ENCODE measurements around the gene MAP4. TPM values are rescaled to one million over a fixed set of nuclear protein-coding genes. Genes with fewer than 3 reads are reported as not detected.
A peak's percentile ranks its signal among the peaks of the same experiment; 100 is the strongest.
"Not testable (repeated sequence)": the region's sequence is repeated elsewhere in the genome, so short reads cannot be mapped to it uniquely, and the experiment has no call there.

Gene MAP4
- total and polyA plus RNA-seq, 3 experiments from 2014 or later: 55.7 to 117 (median 114) TPM

DNA sequence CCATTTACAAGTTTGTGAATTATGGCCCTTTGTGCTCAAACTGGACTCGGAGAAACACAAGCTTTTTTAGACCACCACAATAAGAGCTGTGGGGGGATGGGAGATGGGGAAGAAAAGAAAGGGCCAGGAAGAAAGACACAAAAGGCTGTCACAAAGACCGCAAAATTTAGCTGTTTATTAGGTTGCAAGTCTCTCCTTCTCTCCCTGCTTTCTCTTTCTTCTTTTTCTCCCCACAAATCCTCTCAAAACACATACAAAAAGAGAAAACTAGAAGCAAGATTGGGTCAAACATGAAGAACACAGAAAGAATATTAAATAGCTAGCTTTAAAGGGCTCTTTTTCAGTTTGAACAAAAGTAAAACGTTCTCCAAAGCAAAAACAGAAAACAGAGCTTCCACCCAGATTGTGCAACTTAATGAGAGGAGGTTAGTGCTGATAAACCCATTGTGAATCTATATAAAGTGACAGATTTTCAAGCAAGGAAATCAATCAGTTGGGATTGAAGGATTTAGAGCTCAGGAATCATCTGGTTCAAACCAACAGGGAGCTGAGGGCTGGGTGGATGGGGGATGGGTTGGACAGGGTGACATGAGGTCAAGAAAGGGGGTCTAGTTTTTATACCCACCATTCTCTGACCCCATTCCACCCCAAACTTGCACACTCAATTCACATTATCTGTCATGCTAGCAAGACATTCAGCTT, 125.9 kb downstream of the MAP4 start:
- H3K9me3 ChIP-seq (ENCODE audit: low read length): no peaks in the 10 kb centered on the region
- no peak overlapping the region for H3K4me3 ChIP-seq (ENCODE audit: low read length)
- POLR2A ChIA-PET: no interaction called here
- H3K27me3 ChIP-seq (ENCODE audit: insufficient read depth, low read length, poor library complexity, severe bottlenecking): no peaks in the 10 kb centered on the region
- peak overlapping the region in 2 of 8 donors; percentile 42 to 68 for H3K27ac Mint-ChIP-seq
- H3K36me3 ChIP-seq (ENCODE audit: insufficient read depth, low read length): peaks cover 6% of the 10 kb centered on the region
- no peak overlapping the region for H3K27ac ChIP-seq (ENCODE audit: low read depth, low read length)
- H3K36me3 Mint-ChIP-seq: peaks cover 8 to 58% (median 15%) of the 10 kb centered on the region in 3 donors
- peaks cover 0 to 2% (median 0%) of the 10 kb centered on the region in 5 donors for H3K9me3 Mint-ChIP-seq
- no peak for DNase-seq
- H3K4me3 Mint-ChIP-seq: no peak overlapping the region
- H3K4me1 ChIP-seq (ENCODE audit: insufficient read depth, low read length): no peaks in the 10 kb centered on the region
- CTCF ChIA-PET: no interaction called here
- no peaks in the 10 kb centered on the region for H3K27me3 Mint-ChIP-seq
- H3K4me1 Mint-ChIP-seq: peaks cover 0 to 3% (median 2%) of the 10 kb centered on the region in 3 donors

DNA sequence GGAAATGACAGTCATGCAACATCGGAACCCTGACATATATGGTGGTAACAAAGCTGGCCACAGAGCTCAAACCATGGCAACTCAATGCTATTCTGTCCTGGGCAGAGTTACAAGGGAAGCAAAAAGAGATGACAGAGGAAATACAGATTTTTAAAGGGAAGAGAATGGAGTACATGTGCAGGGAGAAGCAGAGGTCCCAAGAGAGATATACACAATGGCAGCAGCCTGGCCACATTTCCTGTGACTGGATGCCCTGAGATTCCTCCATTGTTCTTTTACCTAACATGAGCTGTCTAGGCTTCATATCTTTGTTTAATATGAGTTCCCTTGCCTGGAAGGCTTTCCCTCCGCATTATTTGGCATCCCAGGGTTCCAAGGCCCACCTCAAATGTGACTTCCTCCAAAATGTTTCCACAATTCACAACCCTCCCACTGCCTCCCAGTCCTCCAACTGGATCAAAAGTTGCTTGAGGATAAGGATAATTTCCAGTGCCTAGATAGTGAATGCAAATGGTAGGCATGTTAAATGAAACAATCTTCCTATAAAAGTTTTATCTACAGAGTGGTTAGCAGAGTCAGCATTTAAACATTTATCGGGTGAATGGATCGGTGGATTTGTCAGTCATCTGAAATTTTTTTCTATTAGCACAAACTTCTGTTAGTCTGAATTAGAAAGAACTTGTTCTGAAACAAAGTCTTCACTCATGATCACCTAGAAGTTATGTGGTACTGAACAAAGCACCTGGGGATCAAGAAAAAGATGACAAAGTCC, 127.0 kb downstream of the MAP4 start:
- CTCF ChIA-PET: no interaction called here
- Mint-ChIP-seq H3K4me3 (no peak overlapping the region), H3K36me3 (peaks cover 16 to 60% (median 21%) of the 10 kb centered on the region in 3 donors), H3K9me3 (peaks cover 0 to 2% (median 0%) of the 10 kb centered on the region in 5 donors), H3K27ac (peak overlapping the region in 1 of 8 donors; percentile 11), H3K27me3 (no peaks in the 10 kb centered on the region), H3K4me1 (peaks cover 3 to 6% (median 5%) of the 10 kb centered on the region in 3 donors)
- POLR2A ChIA-PET: no interaction called here
- no peaks in the 10 kb centered on the region for H3K9me3 ChIP-seq (ENCODE audit: low read length)
- no peak overlapping the region for H3K4me3 ChIP-seq (ENCODE audit: low read length)
- H3K4me1 ChIP-seq (ENCODE audit: insufficient read depth, low read length): no peaks in the 10 kb centered on the region
- H3K27me3 ChIP-seq (ENCODE audit: insufficient read depth, low read length, poor library complexity, severe bottlenecking): no peaks in the 10 kb centered on the region
- H3K27ac ChIP-seq (ENCODE audit: low read depth, low read length): no peak overlapping the region
- peaks cover 6% of the 10 kb centered on the region for H3K36me3 ChIP-seq (ENCODE audit: insufficient read depth, low read length)
- no peak for DNase-seq

DNA sequence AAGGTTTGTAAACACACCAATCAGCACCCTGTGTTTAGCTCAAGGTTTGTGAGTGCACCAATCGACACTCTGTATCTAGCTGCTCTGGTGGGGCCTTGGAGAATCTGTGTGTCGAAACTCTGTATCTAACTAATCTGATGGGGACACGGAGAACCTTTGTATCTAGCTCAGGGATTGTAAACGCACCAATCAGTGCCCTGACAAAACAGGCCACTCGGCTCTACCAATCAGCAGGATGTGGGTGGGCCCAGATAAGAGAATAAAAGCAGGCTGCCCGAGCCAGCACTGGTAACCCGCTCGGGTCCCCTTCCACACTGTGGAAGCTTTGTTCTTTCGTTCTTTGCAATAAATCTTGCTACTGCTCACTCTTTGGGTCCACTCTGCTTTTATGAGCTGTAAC, 128.2 kb downstream of the MAP4 start:
- H3K27me3 Mint-ChIP-seq; H3K27me3 ChIP-seq (ENCODE audit: insufficient read depth, low read length, poor library complexity, severe bottlenecking); CTCF ChIA-PET; DNase-seq; H3K9me3 ChIP-seq (ENCODE audit: low read length); H3K9me3 Mint-ChIP-seq; H3K4me1 Mint-ChIP-seq; H3K36me3 ChIP-seq (ENCODE audit: insufficient read depth, low read length); H3K4me3 Mint-ChIP-seq; POLR2A ChIA-PET; H3K27ac Mint-ChIP-seq; H3K4me3 ChIP-seq (ENCODE audit: low read length); H3K4me1 ChIP-seq (ENCODE audit: insufficient read depth, low read length); H3K27ac ChIP-seq (ENCODE audit: low read depth, low read length): not testable (repeated sequence)
- H3K36me3 Mint-ChIP-seq: peaks cover 16 to 60% (median 23%) of the 10 kb centered on the region in 3 donors

- Histone ChIP-seq H3K27me3 (ENCODE audit: insufficient read depth, low read length, poor library complexity, severe bottlenecking) (no peaks in the 10 kb centered on the region), H3K36me3 (ENCODE audit: insufficient read depth, low read length) (no peaks in the 10 kb centered on the region), H3K27ac (ENCODE audit: low read depth, low read length) (no peak overlapping the region), H3K4me1 (ENCODE audit: insufficient read depth, low read length) (no peaks in the 10 kb centered on the region), H3K9me3 (ENCODE audit: low read length) (no peaks in the 10 kb centered on the region), H3K4me3 (ENCODE audit: low read length) (no peak overlapping the region)
- Mint-ChIP-seq H3K27ac (peak overlapping the region in 1 of 8 donors; percentile 21), H3K4me1 (peaks cover 3 to 5% (median 3%) of the 10 kb centered on the region in 3 donors), H3K27me3 (no peaks in the 10 kb centered on the region), H3K4me3 (no peak overlapping the region), H3K36me3 (peaks cover 14 to 33% (median 16%) of the 10 kb centered on the region in 3 donors), H3K9me3 (peaks cover 0 to 2% (median 0%) of the 10 kb centered on the region in 5 donors)
- POLR2A ChIA-PET: no interaction called here
- no peak for DNase-seq
- CTCF ChIA-PET: no interaction called here
Observed at GRCh38 chr3:47885168-47885567, 131.0 kb downstream of the MAP4 start.

DNA sequence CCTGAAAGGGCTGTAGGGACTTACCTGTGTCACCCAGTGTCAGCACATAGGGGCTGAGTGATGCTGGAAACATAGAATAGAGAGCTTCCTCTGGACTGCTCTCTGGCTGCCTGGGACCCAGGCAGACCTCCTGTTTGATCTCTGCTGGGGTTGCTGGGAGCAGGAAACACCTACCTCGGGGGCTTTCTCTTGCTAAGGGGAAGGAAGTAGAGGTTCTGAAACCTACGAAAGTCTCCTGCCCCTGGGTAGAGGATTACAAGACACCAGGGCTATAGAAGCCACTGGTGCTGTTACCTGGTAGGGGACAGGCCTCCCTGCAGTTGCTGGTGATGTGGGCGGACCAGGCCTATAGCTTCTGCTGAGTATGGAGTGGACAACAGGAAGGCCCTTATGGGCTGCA, 131.6 kb downstream of the MAP4 start:
- peaks cover 14 to 32% (median 16%) of the 10 kb centered on the region in 3 donors for H3K36me3 Mint-ChIP-seq
- no peaks in the 10 kb centered on the region for H3K9me3 ChIP-seq (ENCODE audit: low read length)
- peaks cover 3 to 5% (median 3%) of the 10 kb centered on the region in 3 donors for H3K4me1 Mint-ChIP-seq
- POLR2A ChIA-PET: no interaction called here
- peaks cover 0 to 2% (median 0%) of the 10 kb centered on the region in 5 donors for H3K9me3 Mint-ChIP-seq
- H3K27me3 Mint-ChIP-seq: no peaks in the 10 kb centered on the region
- no peak overlapping the region for H3K4me3 Mint-ChIP-seq
- H3K4me3 ChIP-seq (ENCODE audit: low read length): no peak overlapping the region
- DNase-seq: no peak
- no peaks in the 10 kb centered on the region for H3K27me3 ChIP-seq (ENCODE audit: insufficient read depth, low read length, poor library complexity, severe bottlenecking)
- H3K36me3 ChIP-seq (ENCODE audit: insufficient read depth, low read length): no peaks in the 10 kb centered on the region
- H3K4me1 ChIP-seq (ENCODE audit: insufficient read depth, low read length): no peaks in the 10 kb centered on the region
- CTCF ChIA-PET: no interaction called here
- H3K27ac ChIP-seq (ENCODE audit: low read depth, low read length): no peak overlapping the region
- peak overlapping the region in 1 of 8 donors; percentile 18 for H3K27ac Mint-ChIP-seq

DNA sequence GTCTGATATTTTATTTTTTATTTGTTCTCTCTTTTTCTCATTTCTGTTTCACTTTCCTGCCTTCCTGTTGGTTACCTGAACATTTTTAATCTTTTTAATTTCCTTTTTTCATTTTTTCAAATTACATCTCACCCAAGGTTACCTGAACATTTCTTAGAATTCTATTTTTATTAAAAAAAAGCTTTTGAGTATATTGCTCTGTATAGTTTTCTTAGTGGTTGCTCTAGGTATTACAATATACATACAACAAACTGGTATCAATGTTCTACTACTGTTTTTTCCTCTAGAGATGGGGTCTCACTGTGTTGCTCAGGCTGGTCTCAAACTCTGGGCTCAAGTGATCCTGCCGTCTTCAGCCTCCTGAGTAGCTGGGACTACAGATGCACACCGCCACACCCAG, 133.9 kb downstream of the MAP4 start:
- H3K27ac ChIP-seq (ENCODE audit: low read depth, low read length): no peak overlapping the region
- no peak for DNase-seq
- no peak overlapping the region for H3K4me3 ChIP-seq (ENCODE audit: low read length)
- Mint-ChIP-seq H3K9me3 (peaks cover 0 to 2% (median 0%) of the 10 kb centered on the region in 5 donors), H3K27ac (peak overlapping the region in 2 of 8 donors; percentile 32 to 75), H3K4me3 (no peak overlapping the region), H3K27me3 (no peaks in the 10 kb centered on the region), H3K4me1 (peaks cover 13 to 19% (median 16%) of the 10 kb centered on the region in 3 donors), H3K36me3 (peaks cover 14 to 23% (median 16%) of the 10 kb centered on the region in 3 donors)
- H3K36me3 ChIP-seq (ENCODE audit: insufficient read depth, low read length): no peaks in the 10 kb centered on the region
- H3K9me3 ChIP-seq (ENCODE audit: low read length): no peaks in the 10 kb centered on the region
- CTCF ChIA-PET: no interaction called here
- POLR2A ChIA-PET: no interaction called here
- H3K4me1 ChIP-seq (ENCODE audit: insufficient read depth, low read length): no peaks in the 10 kb centered on the region
- H3K27me3 ChIP-seq (ENCODE audit: insufficient read depth, low read length, poor library complexity, severe bottlenecking): no peaks in the 10 kb centered on the region

- H3K4me3 Mint-ChIP-seq: no peak overlapping the region
- no peaks in the 10 kb centered on the region for H3K9me3 Mint-ChIP-seq
- no peak for DNase-seq
- H3K36me3 Mint-ChIP-seq: peaks cover 0 to 36% (median 7%) of the 10 kb centered on the region in 3 donors
- Histone ChIP-seq H3K27me3 (ENCODE audit: insufficient read depth, low read length, poor library complexity, severe bottlenecking) (no peaks in the 10 kb centered on the region), H3K36me3 (ENCODE audit: insufficient read depth, low read length) (peaks cover 3% of the 10 kb centered on the region), H3K4me3 (ENCODE audit: low read length) (no peak overlapping the region), H3K9me3 (ENCODE audit: low read length) (no peaks in the 10 kb centered on the region), H3K4me1 (ENCODE audit: insufficient read depth, low read length) (no peaks in the 10 kb centered on the region), H3K27ac (ENCODE audit: low read depth, low read length) (no peak overlapping the region)
- H3K4me1 Mint-ChIP-seq: peaks cover 15 to 18% (median 17%) of the 10 kb centered on the region in 3 donors
- no peaks in the 10 kb centered on the region for H3K27me3 Mint-ChIP-seq
- CTCF ChIA-PET: interaction anchor here (1.3 kb wide), 1 partner anchor 15 kb away, joined by 3 read pairs; no protein-coding TSS in a partner anchor
- POLR2A ChIA-PET: no interaction called here
- H3K27ac Mint-ChIP-seq: peak overlapping the region; percentile 20 to 78 (median 74)
Observed at GRCh38 chr3:47877719-47878118, 138.5 kb downstream of the MAP4 start.

DNA sequence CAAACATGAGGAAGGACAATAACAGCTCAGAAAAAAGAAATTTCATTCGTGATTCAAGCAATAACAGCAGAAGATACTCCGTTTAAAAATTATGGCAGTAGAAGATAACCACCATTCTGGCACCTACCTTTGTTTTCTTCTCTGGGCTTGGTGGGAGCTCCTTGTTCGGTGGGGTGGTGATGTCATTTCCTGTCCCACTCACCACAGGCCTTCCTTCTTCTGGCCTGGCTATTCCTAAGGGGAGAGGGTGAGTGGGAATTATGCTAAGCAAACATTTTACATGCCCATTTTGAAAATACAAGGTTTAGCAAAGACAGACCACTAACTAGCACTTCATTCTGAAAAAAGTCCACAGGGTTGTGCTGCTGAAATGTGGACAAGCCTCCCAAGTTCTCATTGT, 138.9 kb downstream of the MAP4 start:
- Histone ChIP-seq H3K4me1 (ENCODE audit: insufficient read depth, low read length) (no peaks in the 10 kb centered on the region), H3K36me3 (ENCODE audit: insufficient read depth, low read length) (peaks cover 3% of the 10 kb centered on the region), H3K27me3 (ENCODE audit: insufficient read depth, low read length, poor library complexity, severe bottlenecking) (no peaks in the 10 kb centered on the region), H3K27ac (ENCODE audit: low read depth, low read length) (no peak overlapping the region), H3K9me3 (ENCODE audit: low read length) (no peaks in the 10 kb centered on the region), H3K4me3 (ENCODE audit: low read length) (no peak overlapping the region)
- Mint-ChIP-seq H3K4me3 (no peak overlapping the region), H3K4me1 (peaks cover 15 to 18% (median 17%) of the 10 kb centered on the region in 3 donors), H3K36me3 (peaks cover 0 to 39% (median 8%) of the 10 kb centered on the region in 3 donors), H3K27ac (peak overlapping the region in 7 of 8 donors; percentile 20 to 78 (median 77)), H3K9me3 (no peaks in the 10 kb centered on the region), H3K27me3 (no peaks in the 10 kb centered on the region)
- DNase-seq: no peak
- ChIA-PET POLR2A (no interaction called here), CTCF (no interaction called here)

Measured in CD8-positive, alpha-beta memory T cell (primary cell).